Measurements from ENCODE around the gene SUCLA2.
"Not testable (repeated sequence)": the region's sequence is repeated elsewhere in the genome, so short reads cannot be mapped to it uniquely, and the experiment has no call there.

Gene SUCLA2

GRCh38 chr13:47959468-47960247, 41.4 kb downstream of the SUCLA2 start:
- no peak overlapping the region for H3K27ac ChIP-seq
- no peak for TF ChIP-seq CTCF (conservative IDR thresholded peaks at IDR 0.05)

- no peak overlapping the region for H3K27ac ChIP-seq
- TF ChIP-seq CTCF (conservative IDR thresholded peaks at IDR 0.05), result no peak
Observed at GRCh38 chr13:47957073-47957472, 44.0 kb downstream of the SUCLA2 start.

GRCh38 chr13:47955836-47956235, 45.2 kb downstream of the SUCLA2 start:
- H3K27ac ChIP-seq, result no peak overlapping the region
- no peak for TF ChIP-seq CTCF (conservative IDR thresholded peaks at IDR 0.05)

- H3K27ac ChIP-seq, result no peak overlapping the region
- TF ChIP-seq CTCF (conservative IDR thresholded peaks at IDR 0.05), result no peak
Observed at GRCh38 chr13:47949799-47950198, 51.3 kb downstream of the SUCLA2 start.

GRCh38 chr13:47945738-47946137, 55.3 kb downstream of the SUCLA2 start:
- no peak for TF ChIP-seq CTCF (conservative IDR thresholded peaks at IDR 0.05)
- no peak overlapping the region for H3K27ac ChIP-seq

- not testable (repeated sequence) for H3K27ac ChIP-seq
Observed at GRCh38 chr13:47945146-47945545, 55.9 kb downstream of the SUCLA2 start.

- no peak overlapping the region for H3K27ac ChIP-seq
- TF ChIP-seq CTCF (conservative IDR thresholded peaks at IDR 0.05), result no peak
Observed at GRCh38 chr13:47934371-47934770, 66.7 kb downstream of the SUCLA2 start.

All from VCaP (cell line).